NT2/D1 (cell line): ENCODE measurements around the gene TSC1.

Experiments used
- SUZ12 ChIP-seq: IDR thresholded peaks from 2 replicates; pipeline ENCODE4 v1.6.1; 2011; ENCODE audit not compliant: insufficient read length, insufficient read depth; ENCODE audit errors: extremely low read depth
- YY1 ChIP-seq: IDR thresholded peaks from 2 replicates; pipeline ENCODE4 v1.6.1; 2011; ENCODE audit not compliant: insufficient read length, insufficient read depth

DNA sequence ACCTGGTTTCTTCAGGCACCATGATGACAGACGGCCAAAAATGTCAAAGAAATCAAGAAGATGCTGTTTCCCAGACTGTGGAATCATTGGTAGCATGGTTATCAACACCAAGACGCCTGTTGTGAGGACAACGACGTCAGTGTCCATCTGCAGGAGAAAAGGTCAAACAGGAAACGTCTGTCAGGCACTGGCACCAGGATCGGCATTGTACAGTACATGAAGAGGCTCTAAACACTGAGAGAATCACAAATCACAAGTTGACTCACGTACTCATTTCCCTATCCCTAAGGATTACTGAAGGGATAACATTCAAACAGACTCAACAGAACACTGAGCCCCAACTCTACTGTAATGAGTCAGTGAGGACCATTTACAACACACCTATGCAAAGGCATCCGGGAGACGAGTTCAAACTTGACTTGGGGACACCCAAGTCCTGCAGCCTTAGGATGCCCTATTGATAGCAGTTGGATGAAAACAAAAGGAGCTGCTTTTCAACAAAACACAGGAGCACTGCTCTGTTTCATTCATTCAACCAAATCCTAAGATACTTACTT is 21.0 kb downstream of the TSC1 start:
- TF ChIP-seq YY1 (no peak), SUZ12 (no peak)
